Hepatic stellate cell (primary cell): ENCODE results near the gene TAF1B.
"Not testable (repeated sequence)": the region's sequence is repeated elsewhere in the genome, so short reads cannot be mapped to it uniquely, and the experiment has no call there.

ENCODE experiments used
- DNase-seq: peaks from one replicate; pipeline ENCODE4 v3.0.0; 2011; ENCODE audit warnings: low spot score

TAF1B gene

GRCh38 chr2:9884436-9884835 lies 41.2 kb downstream of the TAF1B start:
- no peak for DNase-seq

GRCh38 chr2:9885036-9885684 lies 41.9 kb downstream of the TAF1B start:
- DNase-seq, result peak; percentile 27

GRCh38 chr2:9887513-9887912 lies 44.2 kb downstream of the TAF1B start:
- DNase-seq, result no peak

GRCh38 chr2:9889812-9890261 lies 46.6 kb downstream of the TAF1B start:
- no peak for DNase-seq

- DNase-seq, result no peak
These were observed 49.0 kb downstream of the TAF1B start for GRCh38 chr2:9892236-9892635.

- no peak for DNase-seq
These were observed 52.7 kb downstream of the TAF1B start for GRCh38 chr2:9895669-9896590.

GRCh38 chr2:9897331-9897737 lies 54.1 kb downstream of the TAF1B start:
- peak; percentile 28 for DNase-seq

GRCh38 chr2:9897846-9898245 lies 54.6 kb downstream of the TAF1B start:
- DNase-seq, result peak; percentile 5

- DNase-seq, result no peak
These were observed 62.1 kb downstream of the TAF1B start for GRCh38 chr2:9905413-9905812.

GRCh38 chr2:9907402-9907801 lies 64.1 kb downstream of the TAF1B start:
- DNase-seq, result no peak

GRCh38 chr2:9908639-9909038 lies 65.4 kb downstream of the TAF1B start:
- DNase-seq, result no peak

GRCh38 chr2:9909106-9909505 lies 65.8 kb downstream of the TAF1B start:
- no peak for DNase-seq

- DNase-seq, result no peak
These were observed 67.4 kb downstream of the TAF1B start for GRCh38 chr2:9910699-9911098.

GRCh38 chr2:9912468-9912867 lies 69.2 kb downstream of the TAF1B start:
- DNase-seq, result no peak

GRCh38 chr2:9914384-9915065 lies 71.3 kb downstream of the TAF1B start:
- DNase-seq, result no peak

- peak; percentile 16 for DNase-seq
These were observed 75.0 kb downstream of the TAF1B start for GRCh38 chr2:9918275-9918674.

- no peak for DNase-seq
These were observed 76.2 kb downstream of the TAF1B start for GRCh38 chr2:9919512-9919911.

- DNase-seq, result not testable (repeated sequence)
These were observed 83.7 kb downstream of the TAF1B start for GRCh38 chr2:9927020-9927419.

GRCh38 chr2:9937258-9937657 lies 94.0 kb downstream of the TAF1B start:
- DNase-seq, result no peak

- no peak for DNase-seq
These were observed 94.7 kb downstream of the TAF1B start for GRCh38 chr2:9937968-9938367.

- DNase-seq, result no peak
These were observed 96.6 kb downstream of the TAF1B start for GRCh38 chr2:9939587-9940485.
